ENCODE results near the gene SPEN.
"Not testable (repeated sequence)": the region's sequence is repeated elsewhere in the genome, so short reads cannot be mapped to it uniquely, and the experiment has no call there.

Gene SPEN

DNA sequence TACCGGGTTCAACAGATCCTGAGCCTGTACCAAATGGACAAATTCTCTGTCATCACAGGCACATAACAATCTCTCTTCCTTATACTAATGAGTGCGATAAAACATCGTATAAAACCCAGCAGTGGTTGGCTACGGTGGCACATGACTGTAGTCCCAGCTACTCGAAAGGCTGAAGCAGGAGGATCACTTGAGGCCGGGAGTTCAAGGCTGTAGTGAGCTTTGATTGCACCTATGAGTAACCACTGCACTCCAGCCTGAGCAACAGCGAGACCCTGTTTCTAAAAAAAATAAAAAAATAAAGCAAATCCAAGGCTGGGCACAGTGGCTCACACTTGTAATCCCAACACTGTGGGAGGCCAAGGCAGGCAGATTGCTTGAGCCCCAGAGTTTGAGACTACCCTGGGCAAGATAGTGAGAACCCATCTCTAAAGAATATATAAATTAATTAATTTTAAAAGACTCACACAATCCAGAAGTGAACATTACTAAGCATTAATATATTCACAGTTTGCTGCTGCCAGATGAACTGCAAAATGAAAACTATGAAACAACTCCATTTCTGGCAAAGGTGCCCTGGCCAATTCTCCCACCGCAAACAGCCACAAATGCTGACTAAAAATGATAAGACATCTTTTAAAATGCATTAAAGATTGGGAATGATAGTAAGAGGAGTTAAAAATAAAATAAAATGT is 115.3 kb downstream of the SPEN start:
- no peak for DNase-seq

GRCh38 chr1:15963363-15963967 is 116.0 kb downstream of the SPEN start:
- no peak for DNase-seq

- DNase-seq, result no peak
Measured at GRCh38 chr1:15963968-15964648, 116.6 kb downstream of the SPEN start.

DNA sequence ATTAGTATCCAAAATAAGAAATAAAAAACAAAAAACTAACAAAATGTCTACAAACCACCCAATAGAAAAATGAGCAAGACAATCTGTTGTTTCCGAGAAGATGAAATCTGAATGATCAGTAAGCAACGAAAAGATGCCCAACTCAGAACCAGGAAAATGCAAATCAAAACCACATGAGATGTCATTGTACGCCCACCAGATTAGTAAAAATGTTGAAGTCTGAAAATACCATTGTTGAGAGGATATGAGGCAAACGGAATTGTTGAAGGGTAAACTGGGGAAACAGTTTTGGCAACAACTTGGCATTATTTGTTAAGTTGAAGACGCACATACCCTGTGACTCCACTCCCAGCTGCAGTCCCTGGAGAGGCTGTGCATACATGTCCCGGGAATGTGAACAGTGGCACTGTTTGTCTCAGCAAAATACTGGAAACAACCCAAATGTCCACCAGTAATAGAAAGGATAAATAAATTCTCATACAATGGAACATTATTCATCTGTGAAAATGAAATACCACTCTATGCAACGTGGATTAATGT is 117.8 kb downstream of the SPEN start:
- DNase-seq, result no peak

DNA sequence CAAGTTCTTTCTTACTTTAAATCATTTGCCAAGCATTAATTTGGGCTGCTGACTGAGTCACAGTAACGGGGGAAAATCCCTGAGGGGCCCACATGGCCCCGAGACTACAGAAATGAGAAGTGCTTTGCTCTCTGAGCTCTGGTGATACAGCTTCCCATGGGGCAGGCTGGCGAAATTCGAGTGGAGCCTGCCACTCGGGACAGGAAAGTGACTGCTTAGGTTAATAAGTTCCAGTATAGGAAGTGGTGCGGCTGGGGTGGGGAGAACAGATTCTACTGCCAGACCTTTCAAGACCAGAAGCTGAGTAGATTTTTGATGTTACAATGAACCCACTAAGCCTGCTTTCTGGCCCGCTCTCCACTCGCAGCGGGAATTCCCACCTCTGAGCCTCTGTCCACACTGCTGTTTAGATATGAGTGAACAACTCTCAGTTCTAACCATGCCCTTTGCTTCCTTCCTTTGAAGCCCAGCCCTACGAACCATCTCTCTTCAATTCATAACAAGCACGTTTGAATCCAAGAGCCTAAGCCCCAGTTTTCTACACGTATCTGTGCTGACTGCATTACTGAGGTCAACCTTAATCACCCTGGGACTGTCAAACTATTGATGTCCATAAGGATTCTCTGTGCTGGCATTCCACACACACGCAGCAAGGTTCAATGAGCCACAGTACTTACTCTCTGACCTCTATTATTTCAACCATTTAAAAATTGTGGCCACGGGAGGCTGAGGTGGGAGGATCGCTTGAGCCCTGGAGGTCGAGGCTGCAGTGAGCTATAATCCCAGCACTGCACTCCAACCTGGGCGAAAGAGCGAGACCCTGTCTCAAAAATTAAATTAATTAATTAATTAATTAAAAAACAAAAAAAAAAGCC is 118.8 kb downstream of the SPEN start:
- peak; percentile 24 for DNase-seq

GRCh38 chr1:15966956-15967344 is 119.4 kb downstream of the SPEN start:
- DNase-seq, result no peak

DNA sequence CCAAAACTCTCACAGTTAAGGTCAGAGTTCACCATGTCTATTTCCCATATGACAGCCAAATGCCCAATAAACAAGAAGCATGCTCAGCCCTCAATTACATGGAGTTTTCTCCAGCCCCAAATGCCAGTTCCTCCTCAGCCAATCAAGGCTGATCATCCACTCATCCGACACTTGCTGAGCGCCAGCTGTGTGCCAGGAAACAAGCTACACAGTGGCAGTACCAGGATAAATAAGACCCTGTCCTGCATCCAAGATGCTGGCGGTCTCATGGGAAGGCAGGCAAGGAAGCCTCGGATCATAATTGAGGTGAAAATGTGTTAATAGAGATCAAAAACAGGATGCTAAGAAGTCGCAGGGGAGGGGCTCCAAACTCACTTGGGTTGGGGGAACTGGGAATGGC is 120.7 kb downstream of the SPEN start:
- no peak for DNase-seq

- no peak for DNase-seq
Measured at GRCh38 chr1:15969321-15969880, 121.9 kb downstream of the SPEN start.

DNA sequence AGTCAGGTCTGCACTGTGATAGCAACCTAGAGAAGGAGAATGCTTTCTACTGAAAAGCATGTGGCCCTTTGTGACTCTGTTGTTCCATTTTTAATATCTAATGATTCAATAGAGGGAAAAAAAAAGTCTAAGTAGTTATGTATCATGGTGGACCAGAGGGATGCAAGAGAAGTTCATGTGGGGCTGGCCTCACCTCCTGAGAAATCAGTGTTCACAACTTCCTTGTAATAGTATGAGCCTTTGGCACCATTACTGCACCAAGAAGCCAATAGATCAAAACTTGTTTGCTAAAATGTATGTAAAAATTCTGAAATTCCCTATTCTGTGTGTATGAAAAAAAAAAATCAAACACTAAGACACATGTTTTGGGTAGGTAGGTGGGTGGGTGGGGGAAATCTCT is 123.4 kb downstream of the SPEN start:
- DNase-seq, result no peak

DNA sequence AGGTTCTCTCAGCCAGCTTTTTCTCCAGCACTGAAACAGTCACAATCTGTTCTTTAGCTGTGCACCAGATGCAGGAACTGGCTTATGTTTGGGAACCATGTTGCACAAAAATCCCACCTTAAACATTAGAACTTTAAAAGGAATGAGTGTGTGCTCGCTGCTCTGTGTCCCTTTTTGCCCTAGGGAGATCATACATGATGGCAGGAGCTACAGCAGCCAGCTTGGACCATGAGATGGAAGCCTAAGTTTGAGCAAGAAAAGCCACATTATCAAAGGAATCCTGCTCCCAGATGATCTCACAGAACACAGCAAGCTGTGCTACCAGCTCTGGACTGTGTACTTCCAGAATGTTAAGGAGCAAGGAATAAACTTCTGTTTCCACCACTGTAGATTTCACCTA is 124.9 kb downstream of the SPEN start:
- no peak for DNase-seq

DNA sequence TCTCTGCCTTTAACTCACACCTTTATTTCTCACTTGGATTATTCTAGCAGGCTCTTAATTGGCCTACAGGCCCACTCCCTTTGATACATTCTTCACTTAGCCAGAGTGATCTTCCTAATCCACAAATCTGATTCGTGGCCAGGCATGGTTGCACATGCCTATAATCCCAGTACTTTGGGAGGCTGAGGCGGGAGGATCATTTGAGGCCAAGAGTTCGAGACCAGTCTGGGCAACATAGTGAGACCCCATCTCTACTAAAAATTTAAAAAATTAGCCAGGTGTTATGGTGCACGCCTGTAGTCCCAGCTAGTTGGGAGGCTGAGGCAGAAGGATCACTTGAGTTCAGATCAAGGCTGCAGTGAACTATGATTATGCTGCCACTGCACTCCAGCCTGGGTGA is 126.3 kb downstream of the SPEN start:
- no peak for DNase-seq

GRCh38 chr1:15974855-15975254 is 127.3 kb downstream of the SPEN start:
- DNase-seq, result no peak

DNA sequence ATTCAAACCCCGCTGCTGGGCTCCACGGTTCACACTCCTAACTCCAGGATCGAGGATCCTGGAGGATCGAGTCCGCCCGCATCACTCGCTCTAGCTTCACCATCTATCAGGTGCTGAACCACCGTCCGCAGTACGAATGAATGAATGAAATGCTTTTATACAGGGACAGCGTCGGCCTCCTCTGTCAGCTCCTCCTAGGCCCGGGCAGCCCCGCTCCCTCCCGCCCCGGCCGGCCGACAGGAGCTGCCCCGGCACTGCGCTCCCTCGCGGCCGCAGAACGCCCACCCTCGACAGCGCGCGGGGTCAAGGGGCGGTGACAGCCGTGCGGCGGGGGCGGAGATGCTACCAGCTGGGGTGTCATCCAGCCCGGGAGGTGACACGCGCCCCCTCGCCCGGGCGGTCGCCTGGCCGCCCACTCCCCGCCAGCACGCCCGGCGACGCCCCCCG is 127.9 kb downstream of the SPEN start:
- no peak for DNase-seq

- DNase-seq, result peak; percentile 94
Measured at GRCh38 chr1:15975805-15976680, 128.5 kb downstream of the SPEN start, which contains the start of gene ZBTB17. TSS of gene ZBTB17 (minus strand) at chr1:15976101. CDS start at chr1:15948495, 27,606 bp downstream.

- DNase-seq, result not testable (repeated sequence)
Measured at GRCh38 chr1:15977947-15978346, 130.4 kb downstream of the SPEN start.

DNA sequence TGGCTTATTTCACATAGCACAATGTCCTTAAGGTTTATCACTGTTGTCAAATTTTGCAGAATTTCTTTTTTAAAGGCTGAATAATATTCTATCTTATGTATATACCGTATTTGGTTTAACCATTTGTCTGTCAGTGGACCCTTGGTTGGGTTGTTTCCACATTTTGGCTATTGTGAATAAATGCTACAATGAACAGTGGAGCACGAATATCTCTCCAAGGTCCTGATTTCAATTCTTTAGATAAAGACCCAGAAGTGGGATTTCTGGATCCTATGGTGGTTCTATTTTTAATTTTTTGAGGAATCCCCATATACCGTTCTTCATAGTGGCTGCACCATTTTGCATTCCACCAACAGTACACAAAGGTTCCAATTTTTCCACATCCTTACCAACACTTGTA is 134.2 kb downstream of the SPEN start:
- no peak for DNase-seq

- DNase-seq, result no peak
Measured at GRCh38 chr1:15983275-15983674, 135.8 kb downstream of the SPEN start.

- no peak for DNase-seq
Measured at GRCh38 chr1:15985611-15986297, 138.2 kb downstream of the SPEN start.

DNA sequence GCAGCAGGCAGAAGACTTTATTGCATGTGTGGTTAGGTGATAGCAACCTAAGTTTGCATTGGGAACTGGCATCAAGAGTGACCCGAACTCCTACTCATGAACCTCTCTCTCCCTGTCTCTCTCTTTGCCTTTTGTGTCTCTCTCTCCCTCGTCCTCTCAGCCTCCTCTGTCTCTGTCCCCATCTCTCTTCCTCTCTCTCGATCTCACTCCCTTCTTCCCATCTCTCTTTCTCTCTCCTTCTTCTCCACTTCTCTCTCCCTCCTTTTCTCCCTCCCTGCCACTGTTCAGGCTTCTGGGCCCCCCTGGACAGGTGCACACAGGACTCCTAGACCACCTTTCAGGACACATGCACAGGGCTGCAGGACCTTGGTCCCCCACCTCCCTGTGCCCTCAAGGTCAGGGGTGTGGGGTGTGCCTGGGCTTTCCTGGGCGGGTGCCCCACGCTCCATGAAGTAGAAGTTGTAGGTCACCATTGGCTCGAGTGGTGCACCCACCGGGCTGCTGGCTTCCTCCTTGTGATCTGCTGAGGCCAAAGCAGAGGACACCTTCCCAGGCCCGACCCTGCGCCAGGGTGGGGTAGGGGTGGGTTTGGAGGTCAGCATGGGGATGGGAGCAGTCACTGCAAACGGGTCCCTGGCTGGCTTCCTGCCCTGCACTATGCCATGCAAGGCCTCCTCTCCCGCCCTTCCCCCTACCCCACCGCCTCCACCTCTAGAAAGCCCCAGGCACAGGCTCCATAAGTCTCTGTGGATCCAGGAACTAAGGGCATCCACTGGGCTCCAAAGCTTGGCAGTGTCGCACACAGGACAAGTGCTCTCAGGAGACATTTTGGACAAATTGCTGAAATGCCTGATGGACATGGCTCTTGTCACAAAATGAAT is 141.6 kb downstream of the SPEN start:
- no peak for DNase-seq

DNA sequence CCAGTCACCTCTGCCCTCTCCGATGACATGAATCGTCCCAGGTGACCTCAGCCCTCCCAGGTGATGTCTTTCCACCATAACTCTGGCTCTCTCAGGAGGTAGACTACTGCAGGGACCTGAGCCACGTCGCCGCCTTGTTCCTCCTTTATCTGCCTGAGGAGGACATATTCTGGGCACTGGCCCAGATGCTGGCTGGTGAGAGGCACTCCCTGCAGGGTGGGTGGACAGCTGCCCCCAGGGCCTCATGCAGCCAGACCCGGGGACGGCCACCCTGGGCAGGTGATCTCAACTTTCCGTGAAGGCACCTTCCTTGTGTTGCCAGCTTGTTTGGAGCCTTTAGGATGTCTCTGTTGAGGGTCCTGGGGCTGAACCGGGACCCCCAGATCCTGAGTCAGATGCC is 142.3 kb downstream of the SPEN start:
- DNase-seq, result no peak
